KBM-7 (cell line): ENCODE measurements around the gene RNF220.

Source experiments
- DNase-seq: peaks from one replicate; pipeline ENCODE4 v3.0.0-alpha.2; 2015
- in situ Hi-C: fragments of 300-500 bp; cut with MboI; formaldehyde crosslinking; loops from 2 replicates; pipeline ENCODE4 v1.14.3; 2020; ENCODE audit warnings: low sequenced_read_pairs, low pct_unique_long_range_greater_than_20kb, mixed read lengths

The RNF220 gene

DNA sequence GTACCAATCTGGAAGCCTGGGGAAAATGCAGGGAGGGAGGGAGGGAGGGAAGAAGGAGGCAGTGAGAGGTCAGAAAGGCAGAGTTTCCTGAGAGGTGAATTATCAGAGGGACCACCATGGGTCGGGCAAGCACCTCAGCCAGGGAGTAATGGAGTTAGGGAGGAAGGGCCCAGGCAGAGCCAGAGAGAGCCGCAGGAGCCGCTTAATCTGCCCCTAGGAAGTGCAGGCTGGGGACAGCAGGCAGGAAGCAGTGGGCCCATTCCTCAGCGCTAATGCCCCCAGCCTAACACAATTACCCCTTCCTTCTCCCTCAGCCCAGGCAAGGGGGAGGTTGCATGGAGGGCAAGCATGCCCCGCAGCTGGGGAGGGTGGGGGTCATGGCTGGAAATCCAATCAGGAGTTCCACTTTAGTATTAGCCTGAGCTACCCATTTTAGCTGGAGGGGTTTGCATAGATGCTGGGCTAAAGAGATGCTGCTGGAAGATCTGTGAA lies 160.2 kb downstream of the RNF220 start:
- DNase-seq = no peak
- in situ Hi-C loops = no loop called here

DNA sequence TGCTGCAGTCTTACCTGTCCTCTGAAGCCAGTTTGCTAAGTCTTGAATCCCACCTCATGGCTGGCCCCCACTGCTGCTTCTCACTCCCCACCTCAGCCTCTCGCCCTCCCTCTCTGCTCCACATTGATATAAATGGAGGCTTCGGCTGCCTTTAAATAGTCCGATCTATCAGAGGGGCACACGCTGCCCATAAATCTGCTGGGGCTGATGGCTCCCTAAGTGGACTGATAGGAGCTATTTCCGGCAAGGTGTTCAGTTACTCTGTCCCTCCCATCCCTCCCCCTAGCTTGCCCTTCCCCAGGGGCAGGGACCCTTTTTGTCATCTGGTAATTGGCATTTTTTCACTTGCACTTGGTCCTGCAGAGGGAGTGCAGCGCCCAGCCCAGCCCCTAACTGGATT lies 160.8 kb downstream of the RNF220 start:
- in situ Hi-C loops = no loop called here
- DNase-seq = no peak

DNA sequence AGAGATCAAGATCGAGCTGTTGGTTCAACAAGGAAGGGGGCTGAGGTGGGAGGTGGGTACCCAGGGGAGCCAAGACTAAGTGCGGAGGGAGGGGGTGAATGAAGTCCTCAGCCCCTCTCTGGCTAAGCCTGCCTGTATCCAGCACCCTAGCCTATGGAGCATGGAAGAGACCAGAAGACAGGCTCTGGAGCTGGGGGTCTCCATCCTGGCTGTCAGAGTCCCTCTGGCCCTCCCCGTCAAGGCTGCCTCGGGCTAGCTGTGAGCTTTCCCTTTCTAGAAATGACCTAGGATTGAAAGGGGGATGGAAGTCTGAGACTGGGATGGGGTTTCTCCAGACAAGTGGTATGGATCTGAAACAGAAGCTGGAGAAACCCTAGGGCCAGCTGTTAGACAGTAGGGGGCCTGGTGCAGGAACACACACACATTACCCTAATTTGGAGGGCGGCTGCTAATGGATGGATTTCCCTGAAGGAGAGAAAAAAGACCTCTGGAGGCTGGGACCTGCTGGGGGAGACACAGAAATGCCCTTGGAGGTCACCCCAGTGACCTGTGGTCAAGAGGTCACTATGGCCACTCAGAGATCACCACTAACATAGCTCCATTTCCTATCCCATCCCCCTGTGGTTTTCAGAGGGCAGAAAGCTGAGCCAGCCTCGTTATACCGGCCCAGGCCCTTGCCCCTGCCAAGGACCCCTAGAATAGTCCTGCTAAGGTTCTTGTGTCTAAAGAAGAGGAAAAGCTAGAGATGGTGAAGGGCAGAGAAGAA lies 161.4 kb downstream of the RNF220 start:
- DNase-seq = no peak
- in situ Hi-C loops = no loop called here

DNA sequence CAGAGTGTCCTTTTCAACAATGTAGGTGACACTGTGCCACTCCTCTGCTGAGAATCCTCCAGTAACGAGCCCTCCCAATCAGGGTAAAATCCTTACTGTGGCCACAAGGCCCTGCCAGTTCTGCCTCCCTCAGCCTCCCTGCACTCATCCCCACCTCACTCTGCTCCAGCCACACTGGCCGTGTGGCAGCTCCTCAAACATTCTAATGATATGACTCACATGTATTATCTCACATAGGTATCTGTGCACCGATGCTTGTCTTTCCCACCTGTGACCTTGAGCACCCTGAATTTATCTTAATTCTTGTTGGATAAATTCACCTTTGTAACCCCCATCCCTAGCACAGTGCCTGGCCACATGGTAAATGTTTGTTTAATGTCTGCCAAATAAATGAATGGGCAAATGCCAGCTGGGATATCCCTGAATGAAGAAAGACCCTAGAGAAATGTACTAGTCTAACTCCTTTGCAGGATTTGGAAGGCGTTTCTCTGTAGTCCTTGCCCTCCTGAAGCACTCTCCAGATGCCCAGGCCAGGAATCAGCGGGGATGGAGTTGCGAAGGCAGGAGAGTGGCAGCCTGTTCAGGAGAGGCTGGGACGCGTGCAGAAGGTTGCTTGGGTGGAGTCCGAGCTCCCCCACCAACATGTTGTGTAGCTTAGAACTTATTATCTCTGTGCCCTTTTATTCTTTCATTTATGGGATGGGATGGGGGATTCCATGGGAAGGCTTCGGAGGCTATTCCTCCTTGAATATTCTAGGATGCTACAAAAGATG lies 163.3 kb downstream of the RNF220 start:
- DNase-seq = no peak
- in situ Hi-C loops = no loop called here

DNA sequence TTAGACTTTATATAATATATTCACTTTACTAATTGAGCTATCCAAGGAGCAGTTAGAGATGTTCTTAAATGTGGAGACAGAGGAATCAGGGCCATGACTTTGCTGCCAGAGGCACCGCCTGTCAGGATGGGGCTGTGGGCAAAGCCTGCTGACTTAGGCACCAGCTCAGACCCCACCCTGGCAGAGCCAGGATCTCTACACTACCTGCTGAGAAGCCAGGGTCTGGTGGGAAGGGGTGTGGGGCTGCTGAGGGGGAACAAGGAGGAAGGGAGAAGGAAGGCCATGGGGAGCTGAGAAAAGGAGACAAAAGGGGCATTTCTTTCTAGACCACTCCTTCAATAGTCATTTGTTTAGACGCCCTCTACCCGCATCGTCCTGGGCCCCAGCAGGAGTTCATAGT lies 164.4 kb downstream of the RNF220 start:
- DNase-seq = no peak
- in situ Hi-C loops = no loop called here

DNA sequence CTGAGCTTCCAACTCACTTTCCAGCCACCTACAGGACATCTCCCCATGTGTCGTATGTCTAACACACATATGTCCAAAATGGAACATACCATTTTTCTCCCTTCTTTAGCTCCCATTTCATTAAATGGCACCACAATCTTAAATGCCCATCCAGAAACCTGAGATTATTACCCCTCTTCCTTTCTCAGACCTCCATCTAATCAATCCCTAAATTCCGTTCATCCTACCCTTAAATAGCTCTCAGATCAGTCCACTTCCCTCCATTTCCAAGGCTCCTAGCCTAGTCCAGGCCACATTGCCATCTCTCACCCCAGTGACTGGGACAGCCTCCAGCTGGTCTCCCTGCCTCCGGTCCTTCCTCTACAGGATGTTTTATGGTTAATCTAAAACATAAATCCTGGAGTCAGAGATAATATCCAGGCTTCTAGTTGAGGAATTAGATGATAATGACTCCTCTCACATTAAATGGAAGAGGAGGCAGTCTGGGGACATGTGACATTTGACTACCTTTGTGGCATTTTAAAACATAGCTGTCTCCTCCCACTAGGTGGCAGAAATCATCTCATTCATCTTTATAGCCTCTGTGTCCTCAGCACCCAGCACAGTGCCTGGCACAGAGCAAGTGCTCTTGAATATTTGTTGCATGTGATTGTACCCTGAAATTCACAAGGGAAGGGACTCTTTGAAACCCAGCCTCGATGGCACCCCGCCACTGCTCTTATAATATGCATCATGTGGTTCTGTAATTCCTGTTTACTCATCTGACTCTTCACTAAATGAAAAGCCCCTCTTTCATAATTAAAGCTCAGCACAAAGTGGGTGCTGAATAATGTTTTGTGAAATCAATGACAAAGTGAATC lies 166.9 kb downstream of the RNF220 start:
- in situ Hi-C loops = no loop called here
- peak; percentile 47 for DNase-seq

DNA sequence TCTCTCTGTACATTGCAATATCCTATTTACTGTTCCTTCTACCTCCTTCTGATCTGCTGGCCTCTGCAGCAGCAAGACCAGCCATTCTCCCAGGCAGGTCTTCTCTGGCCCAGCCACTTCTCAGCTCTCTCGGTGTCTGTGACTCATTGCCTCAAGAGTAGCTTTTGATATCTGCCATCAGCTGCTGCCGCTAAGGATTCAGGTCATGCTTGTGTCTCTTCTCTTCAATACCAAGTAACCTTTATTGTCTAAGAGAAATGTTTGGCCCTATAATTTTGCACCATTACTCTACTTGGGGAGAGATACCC lies 167.5 kb downstream of the RNF220 start:
- no peak for DNase-seq
- in situ Hi-C loops = no loop called here

DNA sequence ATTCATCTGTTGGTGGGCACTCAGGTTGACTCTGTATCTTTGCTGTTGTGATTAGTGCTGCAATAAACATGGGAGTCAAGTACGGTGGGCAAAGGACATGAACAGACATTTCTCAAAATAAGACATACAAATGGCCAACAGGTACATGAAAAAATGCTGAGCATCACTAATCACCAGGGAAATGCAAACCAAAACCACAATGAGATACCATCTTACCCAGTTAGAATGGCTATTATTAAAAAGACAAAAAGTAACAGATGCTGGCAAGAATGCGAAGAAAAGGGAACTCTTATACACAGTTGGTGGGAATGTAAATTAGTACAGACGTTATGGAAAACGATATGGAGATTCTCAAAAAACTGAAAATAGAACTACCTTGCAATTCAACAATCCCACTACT lies 170.3 kb downstream of the RNF220 start:
- in situ Hi-C loops = loop anchor here (25.0 kb wide), 1 partner anchor 188 kb away; no protein-coding TSS in a partner anchor
- no peak for DNase-seq

DNA sequence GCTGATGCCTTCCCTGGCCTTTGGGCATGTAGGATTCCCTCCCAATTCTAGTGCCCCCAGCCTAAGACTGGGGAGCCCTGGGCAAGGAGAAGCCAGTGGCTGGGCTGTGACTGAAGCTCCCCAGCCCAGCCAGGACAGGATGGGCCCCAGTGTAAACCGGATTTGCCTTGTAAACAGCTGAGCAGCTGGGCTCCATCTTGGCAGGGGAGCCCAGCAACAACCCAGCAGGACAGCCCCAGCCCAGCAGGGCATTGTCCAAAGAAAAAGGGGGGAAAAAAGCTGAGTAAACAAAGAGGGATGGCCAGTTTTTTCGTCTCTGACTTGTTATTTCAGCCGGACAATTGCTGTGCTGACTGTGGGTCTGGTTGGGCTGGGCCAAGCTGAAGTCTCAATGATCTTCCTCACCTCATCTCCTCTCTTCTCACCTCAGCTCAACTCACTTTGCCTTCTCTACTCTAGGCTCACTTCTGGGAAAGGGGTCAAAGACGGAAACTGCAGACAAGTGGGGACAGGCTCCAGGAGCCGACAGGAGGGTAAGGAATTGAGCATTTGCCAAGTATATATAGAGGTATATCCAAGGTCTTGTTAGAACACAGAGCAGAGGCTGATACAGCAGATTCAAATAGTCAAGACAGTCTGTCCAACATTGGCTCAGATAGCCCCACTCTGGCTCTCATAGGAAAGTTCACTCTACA lies 171.5 kb downstream of the RNF220 start:
- in situ Hi-C loops = loop anchor here (25.0 kb wide), 1 partner anchor 189 kb away; no protein-coding TSS in a partner anchor
- DNase-seq = no peak

DNA sequence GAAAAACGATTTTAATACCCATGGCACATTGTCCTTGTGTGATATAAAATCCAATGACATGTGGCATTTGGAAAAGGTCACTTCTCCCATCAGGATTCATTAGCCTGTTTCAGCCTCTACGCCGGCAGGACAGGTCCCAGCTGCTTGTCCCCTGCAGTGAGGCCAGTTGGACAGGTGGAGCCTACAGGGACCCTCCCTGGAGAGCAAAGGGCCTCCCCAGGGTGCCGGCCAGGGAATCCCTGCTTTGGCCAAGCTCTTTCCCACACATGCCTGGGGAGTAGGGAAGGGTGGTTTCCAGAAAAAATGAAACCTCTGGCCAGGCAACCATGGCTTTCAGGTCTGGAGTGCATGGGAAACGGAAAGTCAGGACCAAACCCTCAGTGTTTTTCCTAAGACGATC lies 176.2 kb downstream of the RNF220 start:
- DNase-seq = no peak
- in situ Hi-C loops = loop anchor here (25.0 kb wide), 1 partner anchor 194 kb away; no protein-coding TSS in a partner anchor

DNA sequence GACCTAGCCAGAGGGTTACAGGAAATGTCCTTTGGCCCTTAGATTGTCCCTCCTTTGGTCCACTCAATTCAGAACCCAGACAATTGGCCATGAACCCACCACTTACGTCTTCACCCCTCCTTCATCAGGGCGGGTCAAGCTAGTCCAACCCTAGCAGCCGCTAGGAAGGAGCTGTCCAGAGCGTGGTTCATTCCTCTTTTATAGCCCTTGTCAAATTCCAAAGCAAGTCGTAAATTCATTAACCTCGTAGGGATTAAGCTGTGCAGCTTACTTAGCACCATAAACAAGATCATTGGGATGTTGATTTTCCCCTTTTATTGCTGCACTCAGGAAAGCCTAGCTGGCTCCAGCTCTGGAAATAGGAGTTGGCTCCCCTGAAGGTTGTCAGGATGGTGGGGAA lies 179.1 kb downstream of the RNF220 start:
- no peak for DNase-seq
- in situ Hi-C loops = loop anchor here (25.0 kb wide), 1 partner anchor 197 kb away; no protein-coding TSS in a partner anchor

DNA sequence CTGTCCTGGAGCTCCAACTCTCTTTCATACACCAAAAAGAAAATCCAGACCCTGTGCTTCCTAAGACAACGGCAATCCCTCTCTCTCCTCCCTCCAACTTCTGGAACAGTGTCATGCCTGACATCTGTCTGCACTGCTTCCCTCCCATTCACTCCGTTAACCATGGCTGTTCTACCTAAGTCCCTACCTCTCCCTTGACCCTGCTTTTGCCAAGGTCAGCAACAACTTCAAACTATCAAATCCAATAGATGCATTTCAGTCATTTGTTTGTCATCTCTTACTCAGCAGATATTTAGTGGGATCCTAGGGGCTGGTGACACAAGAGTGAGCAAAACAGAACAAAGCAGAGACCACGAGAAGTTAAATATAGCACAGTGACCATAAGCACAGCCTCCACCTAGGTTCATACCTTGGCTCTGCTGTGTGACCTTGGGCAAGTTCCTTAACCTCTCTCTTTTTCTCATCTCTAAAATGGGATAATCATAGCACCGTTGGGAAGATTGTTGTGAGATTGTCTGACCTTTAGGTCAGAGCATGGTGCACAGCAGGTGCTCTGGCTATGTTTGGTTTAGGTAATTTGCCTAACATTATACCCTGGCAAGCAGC lies 180.4 kb downstream of the RNF220 start:
- in situ Hi-C loops = loop anchor here (25.0 kb wide), 1 partner anchor 198 kb away; no protein-coding TSS in a partner anchor
- no peak for DNase-seq

DNA sequence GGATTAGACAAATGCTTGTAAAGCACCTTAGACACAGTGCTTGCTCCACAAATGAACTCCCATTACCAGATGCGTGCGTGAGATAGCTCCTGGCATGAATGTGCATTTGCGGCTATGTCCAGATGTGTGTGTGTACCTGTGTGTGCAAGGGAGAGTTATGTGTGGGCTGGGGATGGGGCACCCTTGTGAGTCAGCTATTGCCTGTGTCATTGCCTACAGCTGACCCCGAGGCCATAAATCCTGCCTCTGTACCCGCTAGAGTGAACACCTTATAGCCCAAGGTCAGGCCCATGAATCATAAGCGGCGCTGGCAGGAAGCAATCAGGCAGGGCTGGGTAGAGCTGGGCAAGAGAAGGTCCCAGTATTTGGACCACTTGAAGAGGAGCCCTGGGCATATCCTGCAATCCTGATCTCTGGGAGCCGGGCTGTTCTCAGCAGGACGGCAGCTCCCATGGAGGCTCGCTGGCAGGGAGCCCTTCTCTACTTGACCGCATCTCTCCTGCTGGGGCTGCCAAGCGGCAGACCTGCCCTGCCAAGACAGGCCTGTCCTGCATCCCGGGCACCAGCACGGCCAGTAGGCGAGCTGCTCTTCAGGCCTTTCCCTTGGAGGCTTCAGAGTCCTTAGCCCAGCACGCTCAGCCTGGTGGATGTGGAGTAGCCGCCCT lies 182.9 kb downstream of the RNF220 start:
- in situ Hi-C loops = loop anchor here (25.0 kb wide), 1 partner anchor 201 kb away; no protein-coding TSS in a partner anchor
- DNase-seq = no peak

DNA sequence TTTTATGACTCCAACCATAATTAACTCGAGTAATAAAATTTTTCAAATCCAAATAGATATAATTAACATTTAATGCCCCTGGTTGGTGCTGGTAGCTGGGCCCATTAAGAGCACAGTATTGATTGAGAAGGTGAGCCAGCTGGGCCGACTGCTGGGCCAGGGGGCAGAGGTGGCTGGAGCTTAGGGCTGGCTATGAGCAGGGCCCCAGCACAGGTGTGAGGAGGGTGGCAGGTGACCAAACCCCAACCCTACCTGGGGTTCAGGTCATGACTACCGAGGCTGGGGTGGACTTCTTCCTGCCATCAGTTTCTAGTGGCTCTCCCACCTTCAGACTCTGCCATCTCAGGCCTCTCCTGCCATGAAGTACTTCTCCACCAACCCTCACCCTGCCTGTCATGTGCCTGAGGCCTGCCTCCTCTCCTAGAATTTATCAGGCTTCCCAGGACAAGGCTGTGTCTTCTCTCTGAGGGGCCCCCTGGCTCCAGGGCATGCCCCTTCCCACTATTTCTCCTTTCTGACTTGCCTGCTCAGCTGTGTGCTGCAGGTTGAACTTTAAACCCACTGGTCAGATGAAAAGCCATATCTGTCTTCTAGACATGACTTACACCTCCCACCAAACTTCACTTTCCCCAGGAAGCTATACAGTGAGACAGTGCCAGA lies 183.6 kb downstream of the RNF220 start:
- in situ Hi-C loops = loop anchor here (25.0 kb wide), 1 partner anchor 201 kb away; no protein-coding TSS in a partner anchor
- no peak for DNase-seq

DNA sequence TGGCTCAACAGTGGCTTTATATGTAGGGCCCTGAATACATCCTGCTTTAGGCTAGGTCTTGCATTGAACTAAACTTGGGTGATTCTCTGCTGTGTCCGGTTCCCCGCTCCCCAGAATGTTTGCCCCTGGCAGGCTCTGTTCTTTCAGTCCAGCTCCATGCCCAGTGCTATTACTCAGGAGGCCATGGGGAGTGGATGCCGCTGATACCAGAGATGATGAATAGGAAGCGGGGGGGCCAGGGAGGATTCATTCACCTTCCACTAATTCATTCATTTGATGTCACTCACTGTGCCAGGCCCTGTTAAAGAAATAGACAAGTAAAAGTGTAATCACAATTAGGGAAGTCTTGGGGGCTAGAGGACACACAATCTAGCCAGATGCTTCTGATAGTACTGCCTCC lies 185.4 kb downstream of the RNF220 start:
- no peak for DNase-seq
- in situ Hi-C loops = loop anchor here (25.0 kb wide), 1 partner anchor 203 kb away; no protein-coding TSS in a partner anchor

DNA sequence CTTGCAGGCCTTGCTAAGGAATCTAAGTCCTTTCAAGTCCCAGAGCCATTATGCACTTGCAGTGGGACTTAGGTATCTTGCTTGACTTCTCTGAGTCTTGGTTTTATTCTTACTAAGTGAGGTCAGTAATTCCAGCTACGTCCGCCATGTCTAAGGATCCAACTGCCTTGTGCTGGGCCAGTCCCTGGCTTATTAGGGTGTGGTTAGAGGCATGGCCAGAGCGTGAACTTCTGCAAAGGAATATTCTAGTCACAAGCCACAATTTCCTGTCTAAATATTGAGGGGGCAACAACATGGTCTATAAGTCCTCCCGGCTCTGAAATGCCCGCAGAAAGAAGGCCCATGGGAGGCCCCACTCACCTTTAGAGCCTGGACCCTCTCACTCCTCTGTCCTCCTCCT lies 186.3 kb downstream of the RNF220 start:
- DNase-seq = no peak
- in situ Hi-C loops = loop anchor here (25.0 kb wide), 1 partner anchor 204 kb away; no protein-coding TSS in a partner anchor
